GM21390 (cell line): ENCODE data around the gene GPR65.

Experiments
- ATAC-seq: cut with Tn5 transposase; IDR thresholded peaks from one replicate; pipeline ENCODE4 v1.9.1; 2021; ENCODE audit not compliant: unreplicated experiment

The GPR65 gene

GRCh38 chr14:88037325-88037724 lies 32.4 kb downstream of the GPR65 start:
- no peak for ATAC-seq

DNA sequence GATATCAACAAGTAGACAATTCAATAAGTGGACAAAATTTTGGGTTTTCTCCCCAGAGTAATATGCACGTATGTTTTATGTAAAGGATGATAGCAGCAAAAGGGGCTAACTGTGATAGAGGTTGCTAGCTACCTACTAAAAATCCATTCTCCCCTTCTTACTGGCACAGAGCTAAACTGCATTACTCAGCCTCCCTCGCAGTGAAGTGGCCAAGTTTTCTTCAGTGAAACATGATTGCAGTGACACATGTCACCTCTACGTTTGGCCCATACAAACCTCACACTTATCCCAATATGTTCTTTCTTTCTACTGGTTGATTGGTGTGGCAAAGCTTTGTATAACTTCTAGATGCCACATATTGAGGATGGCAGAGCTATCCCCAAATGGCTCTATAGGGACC lies 34.3 kb downstream of the GPR65 start:
- ATAC-seq: no peak

GRCh38 chr14:88040146-88040545 lies 35.2 kb downstream of the GPR65 start:
- no peak for ATAC-seq

GRCh38 chr14:88043529-88044443 lies 38.9 kb downstream of the GPR65 start:
- no peak for ATAC-seq

- no peak for ATAC-seq
These were observed 39.5 kb downstream of the GPR65 start for GRCh38 chr14:88044444-88044758.

DNA sequence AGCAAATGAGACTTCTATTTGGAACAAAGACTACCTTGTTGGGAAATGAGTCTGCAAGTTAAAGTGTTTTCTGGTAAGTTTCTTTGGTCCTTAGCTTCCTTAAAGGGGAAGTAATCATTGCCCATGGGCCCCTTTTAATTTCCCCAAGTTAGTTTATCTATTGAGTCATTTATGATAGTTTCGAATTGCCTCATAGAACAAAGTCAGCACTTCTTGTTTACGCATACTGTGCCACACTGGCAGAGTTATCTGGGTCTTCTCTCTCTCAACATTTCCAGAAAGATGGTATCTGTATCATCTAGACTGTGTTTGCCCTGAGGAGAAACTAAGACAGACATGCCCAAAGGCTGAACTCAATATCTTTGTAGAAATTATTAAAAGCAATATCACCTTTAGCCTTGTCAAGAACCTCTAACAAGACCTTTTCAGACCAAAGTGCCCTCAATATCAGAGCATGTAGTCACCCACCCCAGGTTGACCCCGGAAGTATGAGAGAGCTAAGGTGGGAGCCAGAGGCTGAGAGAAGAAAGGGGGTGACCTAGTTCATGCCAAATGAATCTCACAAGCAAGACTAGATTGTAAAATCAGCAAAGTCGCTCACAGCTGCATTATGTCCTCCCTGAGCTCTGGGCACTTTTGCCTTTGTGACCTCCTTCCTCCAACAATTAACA lies 40.0 kb downstream of the GPR65 start:
- no peak for ATAC-seq

- no peak for ATAC-seq
These were observed 40.8 kb downstream of the GPR65 start for GRCh38 chr14:88045705-88046104.

GRCh38 chr14:88048351-88048750 lies 43.4 kb downstream of the GPR65 start:
- no peak for ATAC-seq

DNA sequence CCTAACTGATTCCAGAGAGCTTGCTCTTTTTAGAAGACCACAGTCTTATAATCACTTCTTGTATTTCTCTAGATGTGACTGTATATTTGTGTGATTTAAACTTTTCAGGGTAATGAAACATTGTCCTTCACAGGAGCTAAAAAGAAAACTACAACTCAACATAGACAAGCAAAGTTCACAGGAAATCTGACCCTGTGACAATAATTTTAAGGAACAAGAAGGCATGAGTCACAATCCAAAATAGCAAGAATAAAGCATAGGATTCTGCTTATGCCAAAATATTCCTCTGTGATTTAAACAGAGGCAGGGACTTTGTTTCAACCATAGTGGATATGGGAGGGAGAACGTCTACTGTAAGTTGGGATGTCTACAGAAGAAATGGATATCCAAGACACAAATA lies 44.3 kb downstream of the GPR65 start:
- ATAC-seq: no peak

- no peak for ATAC-seq
These were observed 45.0 kb downstream of the GPR65 start for GRCh38 chr14:88049936-88050335.

DNA sequence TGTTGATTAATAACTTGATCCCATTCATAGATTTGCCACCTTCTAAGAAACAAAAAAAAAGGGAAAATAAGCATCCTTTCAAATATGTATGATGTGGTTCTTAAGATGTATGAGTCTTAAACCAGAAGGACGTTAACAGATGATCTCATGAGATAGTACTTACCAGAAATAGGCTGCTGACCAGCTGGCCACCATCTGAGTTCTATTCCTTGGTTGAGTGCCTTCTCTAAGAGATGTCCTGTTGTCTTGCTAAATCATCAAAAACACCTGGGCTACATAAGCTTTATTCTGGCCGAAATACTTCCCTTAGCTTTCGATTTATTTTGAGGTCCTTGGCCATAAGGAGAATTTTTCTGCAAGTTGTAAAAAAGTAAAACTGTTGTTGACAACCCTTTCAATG lies 55.6 kb downstream of the GPR65 start:
- ATAC-seq: no peak

DNA sequence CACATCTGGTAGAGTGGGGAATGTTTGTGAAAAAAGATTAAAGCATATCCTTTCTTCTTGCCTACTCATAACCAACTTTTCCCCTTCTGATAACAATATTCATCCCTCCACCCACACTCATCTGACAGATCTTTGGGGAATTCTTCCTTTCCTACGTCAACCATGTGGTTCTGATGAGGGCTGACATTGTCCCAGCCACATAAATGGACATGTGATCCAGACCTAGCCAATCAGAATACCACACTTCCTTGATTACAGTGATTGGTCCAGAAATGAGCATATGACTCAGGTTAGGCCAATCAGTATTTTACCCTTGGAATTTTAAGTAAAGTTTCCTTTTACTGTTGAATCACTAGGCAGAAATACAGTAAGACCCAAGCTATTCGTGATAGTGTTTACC lies 58.9 kb downstream of the GPR65 start:
- no peak for ATAC-seq
